Erythroblast (primary cell): ENCODE results near the gene AKAP8L.

Experiments
- GATA1 ChIP-seq: IDR thresholded peaks from 2 replicates; pipeline ENCODE4 v1.6.1; 2011; ENCODE audit warnings: low read depth, mild to moderate bottlenecking, control low read depth, low read length, moderate library complexity
- POLR2A ChIP-seq: IDR thresholded peaks from 2 replicates; pipeline ENCODE4 v1.6.1; 2011; ENCODE audit warnings: mild to moderate bottlenecking, low read length

- TF ChIP-seq POLR2A (no peak), GATA1 (no peak)
Measured at GRCh38 chr19:15417699-15418098, 1.1 kb downstream of the AKAP8L start.
